Liver (tissue), 9 donors: ENCODE results near the gene SYT2. TPM values are rescaled to one million over a fixed set of nuclear protein-coding genes. Genes with fewer than 3 reads are reported as not detected.

Experiments
- DNase-seq: peaks from one replicate; pipeline ENCODE4 v3.0.0-alpha.2; 2017; ENCODE audit warnings: low spot score
- H3K27ac ChIP-seq, 2 donors: one replicate each; pipeline ENCODE4 v1.7.0; 2013; ENCODE audit warnings: inconsistent platforms in 2 of 2, low read length in 2 of 2, control low read depth in 1 of 2, low read depth in 1 of 2, mild to moderate bottlenecking in 1 of 2
- H3K27me3 ChIP-seq, 4 donors: one replicate each; pipeline versions ENCODE4 v1.6.1 to v1.7.0; 2013; ENCODE audit warnings: low read length in 3 of 4, inconsistent platforms in 1 of 4, mild to moderate bottlenecking in 1 of 4, moderate library complexity in 1 of 4; ENCODE audit not compliant: control insufficient read depth in 4 of 4, insufficient read depth in 4 of 4
- H3K36me3 ChIP-seq, 4 donors: one replicate each; pipeline versions ENCODE4 v1.6.1 to v1.7.0; 2013; ENCODE audit warnings: low read length in 3 of 4, mild to moderate bottlenecking in 3 of 4, low read depth in 1 of 4, moderate library complexity in 1 of 4; ENCODE audit not compliant: control insufficient read depth in 4 of 4, insufficient read depth in 3 of 4
- H3K4me1 ChIP-seq, 4 donors: one replicate each; pipeline versions ENCODE4 v1.6.1 to v1.7.0; 2013; ENCODE audit warnings: low read length in 3 of 4, mild to moderate bottlenecking in 3 of 4, moderate library complexity in 1 of 4; ENCODE audit not compliant: control insufficient read depth in 4 of 4, insufficient read depth in 4 of 4
- H3K4me3 ChIP-seq, 3 donors: one replicate each; pipeline versions ENCODE4 v1.6.1 to v1.7.0; 2013; ENCODE audit warnings: low read length in 3 of 3, control low read depth in 1 of 3, low read depth in 1 of 3, mild to moderate bottlenecking in 1 of 3
- H3K9ac ChIP-seq, 2 donors: one replicate each; pipeline ENCODE4 v1.7.0; 2013; ENCODE audit warnings: low read length in 2 of 2, mild to moderate bottlenecking in 2 of 2, moderate library complexity in 2 of 2, control low read depth in 1 of 2, low read depth in 1 of 2
- H3K9me3 ChIP-seq, 4 donors: one replicate each; pipeline versions ENCODE4 v1.6.1 to v1.7.0; 2013; ENCODE audit warnings: low read length in 3 of 4; ENCODE audit not compliant: control insufficient read depth in 4 of 4
- FOXA2 ChIP-seq: IDR thresholded peaks from 2 replicates; pipeline ENCODE4 v1.6.1; 2016; ENCODE audit warnings: antibody characterized with exemption
- GABPA ChIP-seq, 2 donors: IDR thresholded peaks in 1 of 2; conservative IDR thresholded peaks in 1 of 2; 2 replicates each; pipeline ENCODE4 v1.6.1; 2016; ENCODE audit warnings: antibody characterized with exemption in 2 of 2, mild to moderate bottlenecking in 1 of 2, moderate library complexity in 1 of 2
- JUND ChIP-seq, 2 donors: IDR thresholded peaks; 2 replicates each; pipeline ENCODE4 v1.6.1; 2016; ENCODE audit warnings: antibody characterized with exemption in 2 of 2
- NR2F2 ChIP-seq: IDR thresholded peaks from 2 replicates; pipeline ENCODE4 v1.6.1; 2016; ENCODE audit warnings: antibody characterized with exemption
- RAD21 ChIP-seq, 2 donors: IDR thresholded peaks; 2 replicates each; pipeline ENCODE4 v1.6.1; 2016; ENCODE audit warnings: antibody characterized with exemption in 2 of 2, mild to moderate bottlenecking in 2 of 2
- RXRA ChIP-seq, 2 donors: IDR thresholded peaks; 2 replicates each; pipeline ENCODE4 v1.6.1; 2017 to 2018; ENCODE audit warnings: antibody characterized with exemption in 2 of 2, mild to moderate bottlenecking in 1 of 2
- WGBS: extraction: QIAGEN DNeasy Blood & Tissue Kit; methylation state at CpG from one replicate; pipeline ENCODE4 v1.1.7; 2013; 5-methylcytosine and 5-hydroxymethylcytosine counted together
- polyA plus RNA-seq, 2 donors: library from polyadenylated mRNA; stranded (reverse) in 1 of 2; unstranded in 1 of 2; fragments of 200-250 nt in 1 of 2; fragments of >200 nt in 1 of 2; fragmentation: Nextera tagmentation in 1 of 2; extraction: Ambion mirVana in 1 of 2; gene quantifications; one replicate each; pipeline versions ENCODE4 v1.2.1 to v1.2.3, GENCODE V29; 2013 to 2015
- total RNA-seq, 2 donors: library from RNA; depleted of rRNA; stranded (reverse); fragments of >200 nt; gene quantifications; one replicate each; pipeline ENCODE4 v1.2.3, GENCODE V29; 2014
- TF ChIP-seq, protein P1 (sequence below): IDR thresholded peaks from 2 replicates; pipeline ENCODE4 v1.6.1; 2016; ENCODE audit warnings: antibody characterized with exemption
- TF ChIP-seq, protein P2 (sequence below): IDR thresholded peaks from 2 replicates; pipeline ENCODE4 v1.6.1; 2016; ENCODE audit warnings: antibody characterized with exemption
- TF ChIP-seq, protein P3 (sequence below): IDR thresholded peaks from 2 replicates; pipeline ENCODE4 v1.6.1; 2016; ENCODE audit warnings: antibody characterized with exemption, mild to moderate bottlenecking
- TF ChIP-seq, protein P4 (sequence below): IDR thresholded peaks from 2 replicates; pipeline ENCODE4 v1.6.1; 2016; ENCODE audit warnings: antibody characterized with exemption
- donor health status: healthy.
- donor health status: healthy.
- donor health status: healthy.
- donor health status: healthy.
- donor health status: healthy.

The SYT2 gene
- total and polyA plus RNA-seq, 4 donors, result under 0.01 to 0.07 TPM; not detected in 2

DNA sequence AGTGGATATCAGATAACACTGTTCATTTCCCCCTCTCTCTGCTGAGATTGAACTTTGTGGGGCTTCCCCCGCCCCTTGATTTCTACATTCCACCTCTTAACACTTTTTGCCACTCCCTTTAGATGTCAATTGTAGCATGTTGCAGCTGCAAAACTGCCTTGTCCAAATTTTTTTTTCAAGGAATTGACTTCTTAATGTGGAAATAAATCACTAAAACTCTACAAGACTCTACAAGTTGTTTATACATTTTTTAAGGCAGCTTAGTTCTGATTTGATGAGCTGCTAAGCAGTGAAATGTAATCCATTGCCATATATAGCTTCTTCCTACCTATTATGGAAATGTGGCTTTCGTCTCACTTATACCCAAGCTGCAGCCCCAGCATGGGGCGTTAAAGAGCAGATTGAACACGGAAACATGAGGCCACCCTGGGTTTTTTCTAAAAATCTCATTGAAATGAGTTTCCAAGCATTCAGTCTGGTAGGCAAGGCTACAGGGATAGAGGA, 132.2 kb downstream of the SYT2 start:
- DNase-seq, result no peak
- Histone ChIP-seq H3K4me3 (no peak overlapping the region), H3K9ac (no peak overlapping the region), H3K36me3 (peaks cover 1 to 24% (median 12%) of the 10 kb centered on the region in 4 donors), H3K27me3 (no peaks in the 10 kb centered on the region), H3K4me1 (no peaks in the 10 kb centered on the region), H3K9me3 (no peaks in the 10 kb centered on the region), H3K27ac (no peak overlapping the region)
- TF ChIP-seq JUND (IDR thresholded peaks at IDR 0.05) (no peak), FOXA2 (no peak), RXRA (IDR thresholded peaks at IDR 0.05) (no peak)
- TF ChIP-seq, protein P1, sequence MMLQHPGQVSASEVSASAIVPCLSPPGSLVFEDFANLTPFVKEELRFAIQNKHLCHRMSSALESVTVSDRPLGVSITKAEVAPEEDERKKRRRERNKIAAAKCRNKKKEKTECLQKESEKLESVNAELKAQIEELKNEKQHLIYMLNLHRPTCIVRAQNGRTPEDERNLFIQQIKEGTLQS, result no peak
- TF ChIP-seq, protein P2, sequence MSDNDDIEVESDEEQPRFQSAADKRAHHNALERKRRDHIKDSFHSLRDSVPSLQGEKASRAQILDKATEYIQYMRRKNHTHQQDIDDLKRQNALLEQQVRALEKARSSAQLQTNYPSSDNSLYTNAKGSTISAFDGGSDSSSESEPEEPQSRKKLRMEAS, result no peak
- TF ChIP-seq, protein P3, sequence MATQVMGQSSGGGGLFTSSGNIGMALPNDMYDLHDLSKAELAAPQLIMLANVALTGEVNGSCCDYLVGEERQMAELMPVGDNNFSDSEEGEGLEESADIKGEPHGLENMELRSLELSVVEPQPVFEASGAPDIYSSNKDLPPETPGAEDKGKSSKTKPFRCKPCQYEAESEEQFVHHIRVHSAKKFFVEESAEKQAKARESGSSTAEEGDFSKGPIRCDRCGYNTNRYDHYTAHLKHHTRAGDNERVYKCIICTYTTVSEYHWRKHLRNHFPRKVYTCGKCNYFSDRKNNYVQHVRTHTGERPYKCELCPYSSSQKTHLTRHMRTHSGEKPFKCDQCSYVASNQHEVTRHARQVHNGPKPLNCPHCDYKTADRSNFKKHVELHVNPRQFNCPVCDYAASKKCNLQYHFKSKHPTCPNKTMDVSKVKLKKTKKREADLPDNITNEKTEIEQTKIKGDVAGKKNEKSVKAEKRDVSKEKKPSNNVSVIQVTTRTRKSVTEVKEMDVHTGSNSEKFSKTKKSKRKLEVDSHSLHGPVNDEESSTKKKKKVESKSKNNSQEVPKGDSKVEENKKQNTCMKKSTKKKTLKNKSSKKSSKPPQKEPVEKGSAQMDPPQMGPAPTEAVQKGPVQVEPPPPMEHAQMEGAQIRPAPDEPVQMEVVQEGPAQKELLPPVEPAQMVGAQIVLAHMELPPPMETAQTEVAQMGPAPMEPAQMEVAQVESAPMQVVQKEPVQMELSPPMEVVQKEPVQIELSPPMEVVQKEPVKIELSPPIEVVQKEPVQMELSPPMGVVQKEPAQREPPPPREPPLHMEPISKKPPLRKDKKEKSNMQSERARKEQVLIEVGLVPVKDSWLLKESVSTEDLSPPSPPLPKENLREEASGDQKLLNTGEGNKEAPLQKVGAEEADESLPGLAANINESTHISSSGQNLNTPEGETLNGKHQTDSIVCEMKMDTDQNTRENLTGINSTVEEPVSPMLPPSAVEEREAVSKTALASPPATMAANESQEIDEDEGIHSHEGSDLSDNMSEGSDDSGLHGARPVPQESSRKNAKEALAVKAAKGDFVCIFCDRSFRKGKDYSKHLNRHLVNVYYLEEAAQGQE, result no peak
- WGBS, result 86% methylated on average over 4 of the region's 4 CpGs

DNA sequence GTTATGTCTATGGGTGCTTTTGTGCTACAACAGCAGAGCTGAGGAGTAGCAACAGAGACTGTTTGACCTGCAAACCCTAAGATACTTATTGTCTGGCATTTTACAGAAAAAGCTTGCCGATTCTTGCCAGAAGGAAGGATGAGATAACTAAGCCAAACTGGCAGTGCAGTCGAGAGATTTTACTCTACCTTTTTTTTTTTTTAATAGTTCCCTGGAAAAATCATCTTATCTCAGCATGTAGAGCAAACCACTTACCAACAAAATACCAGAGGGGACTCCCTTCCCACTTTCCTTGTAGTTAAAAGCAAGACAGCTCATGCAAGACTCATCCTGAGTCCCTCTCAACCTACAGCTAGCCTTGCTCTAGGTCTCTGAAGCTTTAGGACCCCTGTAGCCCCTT, 132.9 kb downstream of the SYT2 start:
- 81% methylated on average over 2 of the region's 2 CpGs for WGBS
- no peak for DNase-seq
- no peaks in the 10 kb centered on the region for H3K27me3 ChIP-seq
- peaks cover 1 to 24% (median 14%) of the 10 kb centered on the region in 4 donors for H3K36me3 ChIP-seq
- TF ChIP-seq NR2F2, result no peak
- H3K9ac ChIP-seq, result no peak overlapping the region
- no peak overlapping the region for H3K27ac ChIP-seq
- no peak overlapping the region for H3K4me3 ChIP-seq
- no peaks in the 10 kb centered on the region for H3K4me1 ChIP-seq
- no peaks in the 10 kb centered on the region for H3K9me3 ChIP-seq

DNA sequence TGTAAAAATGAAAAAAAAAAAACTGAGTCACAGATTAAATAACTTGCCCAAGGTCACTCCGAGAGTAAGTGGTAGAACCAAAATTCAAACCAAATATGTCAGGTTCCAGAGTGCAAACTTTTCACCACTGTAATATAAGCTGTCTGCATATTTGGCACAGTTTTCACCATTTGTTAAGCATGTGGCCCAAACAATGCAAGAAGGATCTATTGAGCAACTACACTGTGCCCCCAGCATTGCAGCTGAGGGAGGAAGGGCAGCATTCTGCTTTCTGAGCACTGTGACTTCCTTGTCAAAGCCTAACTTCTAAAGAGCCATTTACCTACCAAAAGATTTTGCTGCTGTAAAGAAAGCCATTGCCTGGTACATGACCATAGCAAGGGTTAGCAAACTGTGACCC, 133.4 kb downstream of the SYT2 start:
- no peaks in the 10 kb centered on the region for H3K9me3 ChIP-seq
- no peaks in the 10 kb centered on the region for H3K4me1 ChIP-seq
- no peak overlapping the region for H3K9ac ChIP-seq
- H3K27ac ChIP-seq, result no peak overlapping the region
- no peaks in the 10 kb centered on the region for H3K27me3 ChIP-seq
- H3K36me3 ChIP-seq, result peaks cover 1 to 21% (median 12%) of the 10 kb centered on the region in 4 donors
- DNase-seq, result no peak
- no peak overlapping the region for H3K4me3 ChIP-seq
- TF ChIP-seq RXRA (IDR thresholded peaks at IDR 0.05) (no peak), RAD21 (IDR thresholded peaks at IDR 0.05) (no peak), GABPA (IDR thresholded peaks at IDR 0.05 in 1 of 2, conservative IDR thresholded peaks at IDR 0.05 in 1 of 2) (no peak)
- TF ChIP-seq, protein P3, result no peak
- TF ChIP-seq, protein P4, sequence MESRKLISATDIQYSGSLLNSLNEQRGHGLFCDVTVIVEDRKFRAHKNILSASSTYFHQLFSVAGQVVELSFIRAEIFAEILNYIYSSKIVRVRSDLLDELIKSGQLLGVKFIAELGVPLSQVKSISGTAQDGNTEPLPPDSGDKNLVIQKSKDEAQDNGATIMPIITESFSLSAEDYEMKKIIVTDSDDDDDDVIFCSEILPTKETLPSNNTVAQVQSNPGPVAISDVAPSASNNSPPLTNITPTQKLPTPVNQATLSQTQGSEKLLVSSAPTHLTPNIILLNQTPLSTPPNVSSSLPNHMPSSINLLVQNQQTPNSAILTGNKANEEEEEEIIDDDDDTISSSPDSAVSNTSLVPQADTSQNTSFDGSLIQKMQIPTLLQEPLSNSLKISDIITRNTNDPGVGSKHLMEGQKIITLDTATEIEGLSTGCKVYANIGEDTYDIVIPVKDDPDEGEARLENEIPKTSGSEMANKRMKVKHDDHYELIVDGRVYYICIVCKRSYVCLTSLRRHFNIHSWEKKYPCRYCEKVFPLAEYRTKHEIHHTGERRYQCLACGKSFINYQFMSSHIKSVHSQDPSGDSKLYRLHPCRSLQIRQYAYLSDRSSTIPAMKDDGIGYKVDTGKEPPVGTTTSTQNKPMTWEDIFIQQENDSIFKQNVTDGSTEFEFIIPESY, result no peak
- WGBS, result 88% methylated on average over 1 of the region's 1 CpG
